Left cardiac atrium (tissue), 4 donors: ENCODE data around the gene ATXN3. TPM values are rescaled to one million over a fixed set of nuclear protein-coding genes. Genes with fewer than 3 reads are reported as not detected.

Source experiments
- ATAC-seq, 2 donors: fragments of 200-7000 bp; cut with Tn5 transposase; one replicate each; pipeline ENCODE4 v1.9.1; 2020; ENCODE audit warnings: mild to moderate bottlenecking in 2 of 2, moderate library complexity in 2 of 2
- DNase-seq: peaks from one replicate; pipeline ENCODE4 v3.0.0-alpha.2; 2020
- intact Hi-C, 2 donors: fragments of 100-400 bp; cut with DNase I; formaldehyde crosslinking; loops; one replicate each; pipeline versions ENCODE4 v1.14.1 to v1.15.1; 2022 to 2023
- total RNA-seq, 2 donors: library from RNA; stranded (reverse); fragmentation: NEBNext Ultra II Directional; extraction: Animal tissue kit (Norgen Biotek cat#: 25700); gene quantifications; one replicate each; pipeline ENCODE4 v1.2.1, GENCODE V29; 2021
- donor health status: DM: no; HTN: yes; CAD: no.
- donor health status: DM: no; HTN: yes; CAD: no; lungs with severe emphysema.
- donor health status: DM: yes; HTN: yes; CAD: no.
- donor health status: Dilated cardiomyopathy.

The ATXN3 gene
- total RNA-seq, 2 donors from 2014 or later, result 17.2 to 21.4 TPM

- DNase-seq, result no peak
- intact Hi-C loops, result no loop called here
- no peak for ATAC-seq
Observed at GRCh38 chr14:92022036-92022435, 84.3 kb downstream of the ATXN3 start.

DNA sequence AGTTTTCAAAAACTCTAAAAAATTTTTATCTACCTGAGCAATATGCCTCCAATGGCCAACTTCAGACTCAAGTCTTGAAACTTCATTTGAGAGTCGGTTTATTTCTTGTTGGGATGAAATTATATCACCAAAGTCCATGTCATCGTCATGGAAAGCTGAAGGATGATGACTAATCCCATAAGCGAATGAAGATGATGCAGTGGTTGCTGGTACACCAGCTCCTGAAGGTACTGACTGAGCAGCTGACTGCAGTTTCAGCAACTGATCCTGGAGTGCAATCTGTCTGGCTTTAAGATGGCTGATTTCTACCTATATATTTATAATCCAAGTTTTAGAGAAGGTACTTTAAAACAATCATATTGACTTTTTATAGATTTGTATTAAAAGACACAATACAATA, 84.9 kb downstream of the ATXN3 start:
- DNase-seq (no peak), ATAC-seq (no peak)
- intact Hi-C loops, result no loop called here

GRCh38 chr14:92014040-92014439, 92.3 kb downstream of the ATXN3 start:
- no peak for ATAC-seq
- DNase-seq, result no peak
- intact Hi-C loops, result no loop called here

GRCh38 chr14:92012121-92012748, 94.1 kb downstream of the ATXN3 start:
- no peak for ATAC-seq
- intact Hi-C loops, result no loop called here
- DNase-seq, result no peak

DNA sequence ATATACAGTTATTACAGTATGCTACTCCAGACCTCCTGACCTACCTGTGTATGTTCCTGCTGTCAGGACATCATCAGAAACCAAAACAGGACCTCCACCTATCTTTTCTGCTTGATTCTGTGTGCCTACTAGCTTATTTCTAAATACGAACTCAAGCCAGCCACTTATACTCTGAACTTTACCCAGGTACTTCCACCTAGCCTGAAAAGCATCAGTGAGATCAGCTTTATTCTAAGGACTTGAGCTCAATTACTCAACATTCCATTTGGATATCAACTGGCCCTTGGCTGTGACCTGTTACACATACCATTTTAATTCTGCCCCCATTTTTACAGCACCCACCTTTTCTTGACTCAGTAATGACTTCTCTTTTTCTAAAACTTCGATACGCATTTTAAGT, 95.7 kb downstream of the ATXN3 start:
- ATAC-seq (no peak), DNase-seq (no peak)
- intact Hi-C loops, result no loop called here

DNA sequence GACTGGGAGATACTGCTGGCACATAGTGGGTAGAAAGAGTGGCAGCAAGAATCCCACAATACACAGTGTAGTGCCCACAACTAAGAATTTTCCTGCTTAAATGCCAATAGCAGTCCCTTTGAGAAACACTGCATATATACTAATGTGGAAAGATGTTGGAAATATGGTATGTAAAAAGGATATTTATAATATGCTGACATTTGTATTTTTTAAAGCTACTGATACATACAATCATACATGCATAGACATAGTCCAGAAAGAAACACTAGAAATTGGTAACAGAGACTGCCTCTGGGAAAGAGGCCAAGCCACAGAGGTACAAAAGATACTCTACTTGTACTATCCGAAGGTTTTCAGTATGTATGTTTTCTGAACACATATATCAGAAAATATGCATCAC, 96.8 kb downstream of the ATXN3 start:
- DNase-seq (no peak), ATAC-seq (no peak)
- intact Hi-C loops, result no loop called here

Other genes starting within 250 kb of the ATXN3 start
- gene TC2N, start 239.0 kb downstream of the ATXN3 start, total RNA-seq, result 10 to 100 TPM in 1 of 2 donors, 1 to 10 TPM in 1; 9.8 to 20.8 TPM
- 100 to 1,000 TPM; 121 to 122 TPM for gene FBLN5, start 158.9 kb downstream of the ATXN3 start, total RNA-seq
- 10 to 100 TPM; 54.2 to 59.2 TPM for gene TRIP11, start 66.5 kb downstream of the ATXN3 start, total RNA-seq
- gene NDUFB1, start 15.1 kb upstream of the ATXN3 start, total RNA-seq, result 100 to 1,000 TPM; 436 to 539 TPM
- 10 to 100 TPM; 39.7 to 40.2 TPM for gene CPSF2, start 15.4 kb upstream of the ATXN3 start, total RNA-seq
- gene SLC24A4, start 216.6 kb upstream of the ATXN3 start, total RNA-seq, result under 1 TPM; 0.26 to 0.53 TPM